NCI-H226 (cell line): ENCODE results near the gene KLC1.

Source experiments
- DNase-seq: peaks from one replicate; pipeline ENCODE4 v3.0.0-alpha.2; 2015

Gene KLC1

DNA sequence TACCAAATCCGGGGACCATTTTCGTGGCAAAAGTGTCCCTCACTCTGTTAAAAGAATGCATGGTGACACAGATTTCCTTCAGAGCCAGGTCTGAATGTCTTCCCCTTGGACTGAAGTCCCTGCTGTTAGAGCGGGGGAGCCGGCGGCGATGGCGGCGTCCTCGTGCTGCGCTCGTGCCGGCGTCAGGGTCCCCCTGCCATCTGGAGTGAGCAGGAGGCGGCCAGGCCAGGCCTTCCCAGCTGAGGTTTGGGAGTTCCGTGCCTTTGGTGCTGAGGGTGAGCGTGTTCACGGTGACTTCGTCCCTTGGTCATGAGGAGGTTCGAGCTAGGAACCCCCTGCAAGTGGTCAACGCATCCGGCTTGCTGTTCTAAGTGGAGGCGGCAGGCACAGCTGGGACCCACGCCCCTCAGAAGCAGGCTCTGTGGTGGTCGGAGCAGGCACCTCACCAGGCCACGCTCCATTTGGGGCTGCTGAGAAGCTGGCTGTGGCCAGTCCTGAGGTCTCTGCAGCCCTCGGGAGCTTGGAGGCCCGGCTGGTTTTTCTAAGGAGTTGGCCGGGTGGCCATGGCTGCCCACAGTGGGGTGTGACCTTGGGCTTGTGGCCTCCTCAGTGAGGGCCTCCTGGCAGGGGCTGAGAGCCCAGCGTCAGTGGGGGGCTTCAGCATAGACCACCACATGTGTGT is 96.1 kb downstream of the KLC1 start:
- no peak for DNase-seq

DNA sequence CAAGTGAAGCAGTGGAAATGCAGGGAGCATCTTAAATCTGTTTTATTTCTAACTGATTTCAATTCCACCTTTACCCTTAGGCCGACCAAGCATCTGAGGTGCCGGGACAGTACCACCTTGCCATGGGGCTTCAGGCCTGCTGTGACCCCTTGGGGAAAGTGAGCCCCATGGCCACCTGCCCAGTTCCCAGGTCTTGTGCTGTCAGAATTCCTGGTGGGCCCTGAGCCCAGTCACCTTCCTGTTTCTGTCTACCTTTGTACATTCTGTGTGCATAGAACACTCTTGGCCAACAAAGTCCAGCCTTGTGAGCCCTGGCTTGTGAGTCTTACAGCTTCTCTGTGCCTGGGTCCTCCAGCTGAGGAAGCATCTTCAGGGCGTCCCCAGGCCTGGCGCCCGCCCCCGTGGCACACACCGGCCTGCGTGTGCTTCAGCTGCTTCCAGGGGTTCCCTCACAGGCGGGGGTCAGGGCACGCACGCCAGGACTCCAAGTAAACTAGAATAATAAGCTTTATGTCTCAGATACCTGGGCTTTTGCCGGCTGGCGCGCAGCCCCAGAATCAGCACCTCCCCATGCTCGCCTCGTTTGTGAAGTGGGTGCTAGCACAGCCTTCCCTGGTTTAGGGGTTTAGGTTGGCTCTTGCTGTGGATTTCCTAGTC is 96.9 kb downstream of the KLC1 start:
- DNase-seq = no peak

DNA sequence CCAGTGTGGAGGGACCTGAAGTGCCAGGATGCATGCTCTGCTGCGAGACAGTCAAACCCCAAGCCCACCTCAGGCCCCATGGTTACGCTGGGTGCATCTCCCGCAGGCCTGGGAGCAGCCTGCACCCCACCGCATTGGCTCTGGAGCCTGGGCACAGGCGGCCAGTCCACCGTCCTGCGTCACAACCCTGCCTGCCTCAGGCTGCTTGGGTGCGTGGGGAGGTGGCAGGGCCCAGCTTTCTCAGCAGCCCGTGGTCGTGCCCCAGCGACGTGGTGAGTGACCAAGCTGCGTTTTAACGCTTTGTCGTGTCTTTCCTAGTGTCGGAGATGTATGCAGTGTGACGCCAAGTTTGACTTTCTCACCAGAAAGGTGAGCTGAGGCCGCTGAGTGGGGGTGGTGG is 97.5 kb downstream of the KLC1 start:
- DNase-seq = no peak

DNA sequence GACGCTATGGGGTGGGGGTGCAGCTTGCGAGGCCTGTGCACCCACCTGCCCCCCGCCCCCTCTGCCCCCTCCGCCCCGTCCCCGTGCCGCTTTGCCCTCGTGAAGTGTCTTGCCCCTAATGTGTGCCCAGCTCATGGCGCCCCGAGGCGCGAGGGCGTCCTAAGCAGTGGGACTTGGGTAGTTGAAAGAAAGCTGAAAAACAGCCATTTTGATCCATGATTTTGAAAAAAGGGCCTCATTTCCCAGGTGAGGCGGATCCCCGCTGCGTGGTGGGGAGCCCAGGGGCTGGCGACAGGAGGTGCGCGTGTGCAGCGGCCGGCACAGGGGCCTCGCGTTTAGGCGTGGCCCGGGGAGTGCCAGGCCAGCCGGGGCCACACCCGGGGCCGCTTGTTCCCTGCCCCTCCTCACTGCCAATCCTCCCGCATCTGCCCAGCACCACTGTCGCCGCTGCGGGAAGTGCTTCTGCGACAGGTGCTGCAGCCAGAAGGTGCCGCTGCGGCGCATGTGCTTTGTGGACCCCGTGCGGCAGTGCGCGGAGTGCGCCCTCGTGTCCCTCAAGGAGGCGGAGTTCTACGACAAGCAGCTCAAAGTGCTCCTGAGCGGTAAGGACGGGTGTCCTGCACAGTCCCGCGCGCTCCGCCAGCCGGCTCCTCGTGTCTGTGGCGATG is 98.4 kb downstream of the KLC1 start:
- DNase-seq = no peak

DNA sequence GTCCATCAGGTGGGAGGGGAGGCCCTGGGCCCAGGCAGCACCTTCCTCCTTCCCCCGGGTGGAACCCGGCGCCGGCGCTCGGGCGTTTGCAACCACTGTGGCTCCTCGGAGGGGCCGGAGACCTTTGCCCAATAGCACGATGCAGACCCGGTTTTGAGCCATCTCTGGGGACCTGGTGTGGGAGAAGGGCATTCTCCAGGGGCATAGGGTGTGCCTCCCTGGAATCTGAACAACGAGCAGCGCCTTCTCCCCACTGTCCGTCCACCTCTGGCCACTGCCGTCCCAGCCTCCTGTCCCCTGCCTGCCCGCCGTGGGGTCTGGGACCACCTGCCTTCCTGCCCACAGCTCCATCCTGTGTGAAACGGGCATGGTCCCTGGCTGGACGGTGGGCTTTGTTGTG is 99.1 kb downstream of the KLC1 start:
- no peak for DNase-seq

DNA sequence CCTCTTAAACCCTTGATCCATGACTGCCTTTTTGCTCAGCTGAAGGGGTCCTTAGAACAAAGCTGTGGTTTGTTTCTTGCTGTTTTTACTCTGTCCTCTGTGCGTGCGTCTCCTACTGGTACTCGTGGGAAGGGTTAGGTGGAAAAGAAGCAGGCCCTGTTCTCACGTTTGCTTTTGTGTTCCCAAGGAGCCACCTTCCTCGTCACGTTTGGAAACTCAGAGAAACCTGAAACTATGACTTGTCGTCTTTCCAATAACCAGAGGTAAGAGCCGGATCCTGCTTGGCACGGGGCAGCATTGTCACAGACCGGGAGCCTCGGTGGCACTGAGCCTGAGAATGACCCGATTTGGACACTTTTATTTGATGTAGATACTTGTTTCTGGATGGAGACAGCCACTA is 99.7 kb downstream of the KLC1 start:
- no peak for DNase-seq

DNA sequence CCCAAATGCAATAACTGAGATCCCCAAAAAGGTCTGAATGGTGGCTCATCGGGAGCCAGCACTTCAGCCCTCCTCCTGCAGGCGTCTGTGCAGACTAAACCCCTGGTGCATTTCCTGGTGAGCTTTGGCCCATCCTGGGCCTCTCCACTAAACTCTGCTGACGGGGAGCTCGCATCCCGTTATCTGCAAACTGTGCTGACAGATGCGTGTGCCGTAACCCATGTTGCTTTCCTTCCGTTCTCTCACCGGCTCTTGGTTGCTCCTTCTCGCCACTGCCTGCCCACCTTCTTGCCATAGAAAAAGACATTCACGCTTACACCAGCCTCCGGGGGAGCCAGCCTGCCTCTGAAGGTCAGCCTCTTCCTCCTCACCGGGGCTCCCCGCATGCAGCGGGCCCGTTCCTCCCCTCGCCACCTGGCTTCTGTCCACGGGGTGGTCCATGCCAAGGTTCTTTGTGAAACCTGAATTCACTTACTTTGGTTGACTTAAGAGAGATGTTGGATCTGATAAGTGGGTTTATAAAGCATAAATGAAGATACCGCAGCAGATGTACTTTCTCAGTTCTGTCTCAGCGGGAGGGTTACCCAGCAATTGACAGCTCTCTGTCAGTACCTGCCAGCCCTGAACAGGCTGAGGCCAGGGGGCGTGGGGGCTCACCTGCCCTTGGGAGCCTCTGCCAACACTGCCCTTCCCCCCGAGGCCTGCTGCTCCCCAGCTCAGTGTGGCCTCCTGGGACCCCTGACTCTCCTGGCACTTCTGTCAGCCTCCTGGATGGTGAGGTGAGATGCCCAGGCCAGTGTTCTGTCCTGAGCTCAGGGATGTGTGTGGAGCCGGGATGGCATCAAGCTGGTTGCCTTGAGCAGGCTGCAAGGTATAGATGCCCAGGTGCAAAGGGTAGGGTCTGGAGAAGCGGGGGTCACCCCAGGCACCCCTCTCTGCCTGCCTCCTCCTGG is 100.8 kb downstream of the KLC1 start:
- DNase-seq = no peak

DNA sequence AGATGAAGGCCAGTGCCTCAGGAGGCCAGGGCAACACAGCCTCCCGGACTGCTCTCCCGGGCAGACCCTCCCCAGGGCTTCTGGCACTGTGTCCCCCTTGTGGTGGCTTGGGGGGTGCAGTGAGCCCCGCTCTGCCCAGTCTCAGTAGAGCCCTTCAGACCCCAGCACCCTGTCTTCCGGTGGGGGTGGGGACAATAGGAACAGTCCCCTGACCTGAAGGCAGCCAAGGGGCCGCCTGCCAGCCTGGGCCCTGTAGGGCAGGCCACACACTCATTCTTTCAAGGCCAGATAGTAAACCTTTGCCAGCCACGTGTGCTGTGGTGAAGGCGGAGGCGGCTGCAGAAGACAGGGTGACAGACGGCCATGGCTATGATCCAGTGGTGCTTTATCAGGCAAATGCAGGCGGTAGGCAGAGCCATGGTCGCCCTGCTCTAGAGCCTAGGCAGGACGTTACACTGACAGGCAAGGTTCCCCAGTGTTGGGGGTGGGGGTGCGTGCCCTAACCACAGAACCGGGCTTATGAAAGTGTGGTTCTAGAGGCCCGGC is 101.6 kb downstream of the KLC1 start:
- DNase-seq = no peak

DNA sequence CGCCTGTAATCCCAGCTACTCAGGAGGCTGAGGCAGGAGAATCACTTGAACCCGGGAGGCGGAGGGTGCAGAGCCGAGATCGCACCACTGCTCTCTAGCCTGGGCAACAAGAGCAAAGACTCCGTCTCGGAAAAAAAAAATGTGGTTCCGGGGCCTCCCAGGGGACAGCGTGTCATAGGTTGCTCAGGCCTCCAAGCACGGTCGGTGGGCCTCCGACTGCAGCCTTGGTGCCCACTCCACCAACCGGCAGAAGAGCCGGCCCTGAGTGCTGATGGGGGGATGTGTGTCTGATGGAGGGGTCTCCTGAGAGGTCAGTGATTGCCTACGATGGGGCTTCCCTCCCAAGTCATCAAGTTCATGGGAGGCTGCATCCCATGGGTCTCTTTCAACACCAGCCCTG is 102.5 kb downstream of the KLC1 start:
- no peak for DNase-seq

DNA sequence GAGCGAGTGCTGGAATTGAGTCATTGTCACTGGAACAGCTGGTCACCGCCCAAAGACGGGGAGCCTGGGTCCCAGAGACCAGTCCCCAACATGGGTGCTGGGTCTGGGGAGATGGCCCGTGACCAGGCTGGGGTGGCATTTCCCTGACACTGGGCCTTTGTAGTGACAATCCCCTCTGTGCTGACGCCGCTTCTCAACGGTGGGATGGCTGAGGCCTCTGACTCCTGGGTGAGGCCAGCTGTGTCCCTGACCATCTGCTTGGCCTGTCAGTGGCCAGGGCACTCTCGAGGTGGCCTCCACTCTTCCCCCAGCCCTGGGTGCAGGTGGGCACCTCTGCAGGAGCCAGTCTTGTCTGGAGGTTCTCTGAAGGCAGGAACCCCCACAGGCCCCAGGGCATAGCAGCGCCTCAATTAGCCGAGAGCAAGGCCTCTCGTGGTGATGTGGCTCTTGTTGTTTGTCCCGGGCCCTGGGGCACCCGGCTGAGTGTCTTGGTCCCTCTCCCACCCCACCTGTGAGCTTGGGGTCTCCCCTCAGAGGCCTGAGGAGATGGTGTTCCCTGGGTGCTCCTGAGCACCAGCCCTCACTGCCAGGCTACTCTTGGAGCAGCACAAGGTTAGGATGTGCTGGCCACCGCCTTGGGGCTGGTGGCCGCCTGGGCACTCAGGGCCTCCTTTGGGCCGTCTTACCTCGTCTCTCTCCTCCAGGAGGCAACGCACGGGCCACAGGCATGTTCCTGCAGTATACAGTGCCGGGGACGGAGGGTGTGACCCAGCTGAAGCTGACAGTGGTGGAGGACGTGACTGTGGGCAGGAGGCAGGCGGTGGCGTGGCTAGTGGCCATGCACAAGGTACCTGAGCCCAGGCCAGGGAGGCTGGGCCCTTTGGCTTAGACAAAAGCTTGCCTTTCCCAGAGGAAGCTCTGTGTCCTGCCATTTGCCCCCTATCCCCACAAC is 103.2 kb downstream of the KLC1 start:
- no peak for DNase-seq

DNA sequence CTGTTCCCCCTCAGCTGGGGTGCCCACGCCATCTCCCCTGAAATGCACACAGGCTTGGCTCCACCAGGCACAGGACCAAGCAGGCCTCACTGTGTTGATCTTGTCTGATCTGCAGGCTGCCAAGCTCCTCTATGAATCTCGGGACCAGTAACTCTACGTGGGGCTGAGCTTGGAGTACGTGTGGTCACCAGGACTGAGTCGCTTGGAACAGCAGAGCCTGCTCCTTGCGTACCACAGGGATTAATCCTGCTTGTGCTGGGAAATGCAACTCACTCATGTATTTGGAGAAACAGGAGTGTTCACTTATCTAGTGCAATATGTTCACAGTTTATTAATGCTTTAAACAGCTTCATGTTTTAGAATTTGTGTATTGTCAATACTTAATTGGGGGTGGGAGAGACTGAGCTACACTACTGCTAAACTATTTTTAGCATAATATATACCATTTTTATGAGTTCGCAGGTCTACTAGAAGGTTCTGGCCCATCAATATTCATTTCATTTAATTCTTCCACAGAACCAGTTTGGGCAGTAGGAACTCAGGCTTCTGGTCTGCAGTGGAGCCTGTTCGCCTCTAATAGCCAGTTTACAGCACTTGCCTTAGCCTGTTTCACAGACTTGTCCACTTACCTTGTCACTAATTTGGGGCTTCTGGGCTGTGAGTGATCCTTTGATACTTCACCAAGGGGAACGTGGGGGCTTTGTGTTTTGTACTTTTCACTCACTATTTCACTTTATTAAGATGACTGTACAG is 104.0 kb downstream of the KLC1 start:
- no peak for DNase-seq

DNA sequence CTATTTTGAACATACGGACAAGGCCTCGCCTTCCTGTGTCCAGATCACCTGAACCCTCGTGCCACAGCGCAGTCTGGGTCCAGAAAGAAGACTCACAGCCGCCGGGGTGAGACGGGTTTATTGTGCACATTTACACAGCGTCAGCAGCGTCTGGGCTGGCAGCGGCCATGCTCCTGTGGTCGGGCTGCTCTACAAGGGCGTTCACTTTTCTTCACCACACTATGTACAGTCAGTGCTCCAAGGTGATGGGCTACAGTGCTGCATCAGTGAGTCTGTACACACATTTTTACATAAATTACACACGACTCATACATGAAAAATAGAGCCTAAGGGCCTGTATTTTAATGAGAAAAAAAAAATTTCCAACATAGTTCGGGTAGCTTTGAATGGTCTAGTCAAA is 104.6 kb downstream of the KLC1 start:
- no peak for DNase-seq

DNA sequence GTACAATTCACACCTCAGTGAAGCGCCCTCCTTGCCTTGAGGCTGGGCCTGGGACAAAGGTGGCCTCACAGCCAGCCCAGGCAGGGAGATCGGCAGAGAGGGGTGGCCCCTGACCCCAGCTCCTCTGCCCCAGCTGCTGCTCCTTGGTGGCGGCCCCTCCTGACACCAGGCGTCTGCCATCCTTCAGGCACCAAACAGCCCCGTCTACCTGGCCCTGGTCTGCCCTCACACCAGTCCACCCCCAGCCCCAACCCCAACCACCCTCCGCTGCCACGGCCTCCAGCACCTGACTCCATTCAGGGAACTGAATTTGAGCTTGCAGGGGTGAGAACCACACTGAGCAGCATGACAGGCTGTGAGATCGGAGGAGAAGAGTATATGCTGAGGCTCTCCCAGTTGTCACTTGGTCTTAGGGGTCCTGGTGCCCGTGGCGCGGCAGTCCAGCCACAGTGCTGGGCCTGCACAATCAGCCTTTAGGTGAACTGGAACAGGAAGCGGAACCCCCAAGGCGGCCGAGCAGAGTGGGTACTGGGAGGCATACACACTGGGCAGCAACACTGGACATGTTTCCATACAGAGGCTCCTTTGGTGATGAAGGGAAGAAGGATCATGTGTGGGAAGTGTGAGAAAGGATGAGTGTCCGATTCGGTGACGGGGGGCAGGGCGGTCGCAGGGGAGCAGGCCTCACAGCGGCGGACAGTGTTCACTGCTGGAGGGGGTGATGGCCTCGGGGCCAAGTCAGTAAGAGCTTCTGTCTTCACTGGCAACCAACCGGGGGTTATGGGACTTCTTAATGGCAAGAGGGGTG is 105.3 kb downstream of the KLC1 start:
- DNase-seq = no peak

DNA sequence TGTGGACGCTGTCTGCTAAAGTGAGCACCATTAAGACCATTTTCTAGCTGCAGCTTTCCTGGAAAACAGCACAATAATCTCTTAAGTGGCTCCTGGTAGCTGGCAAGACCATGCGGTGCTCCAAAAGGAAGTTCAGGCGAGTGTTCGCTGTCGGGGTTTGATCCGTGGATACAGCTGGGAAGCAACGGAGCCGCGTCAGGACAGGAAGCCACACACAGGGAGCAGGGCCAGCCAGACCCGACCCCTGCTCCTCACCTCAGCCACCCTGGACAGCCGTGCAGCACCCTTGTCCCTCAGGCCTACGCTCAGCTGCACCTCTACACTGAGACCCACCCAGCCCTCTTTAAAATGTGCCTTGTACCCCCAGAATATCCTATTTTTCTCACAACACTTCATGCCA is 106.0 kb downstream of the KLC1 start:
- DNase-seq = no peak

DNA sequence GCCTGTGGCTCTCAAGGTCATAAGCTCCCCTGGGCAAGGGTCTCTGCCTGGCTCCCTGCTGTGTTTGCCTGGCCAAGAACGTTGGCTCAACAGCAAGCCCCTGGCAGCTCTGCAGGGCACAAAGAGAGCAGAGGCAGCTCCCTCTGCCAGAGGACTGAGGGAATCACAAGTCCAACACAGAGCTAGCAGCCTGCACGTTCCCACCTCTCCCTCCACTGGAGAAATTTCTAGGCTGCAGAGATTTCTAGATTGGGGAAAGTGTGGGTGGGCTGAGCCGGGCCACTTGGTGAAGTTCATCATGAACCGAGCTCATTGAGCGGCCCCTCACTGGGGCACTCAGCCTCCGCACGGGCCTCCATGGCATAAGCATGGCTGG is 106.4 kb downstream of the KLC1 start:
- DNase-seq = no peak

DNA sequence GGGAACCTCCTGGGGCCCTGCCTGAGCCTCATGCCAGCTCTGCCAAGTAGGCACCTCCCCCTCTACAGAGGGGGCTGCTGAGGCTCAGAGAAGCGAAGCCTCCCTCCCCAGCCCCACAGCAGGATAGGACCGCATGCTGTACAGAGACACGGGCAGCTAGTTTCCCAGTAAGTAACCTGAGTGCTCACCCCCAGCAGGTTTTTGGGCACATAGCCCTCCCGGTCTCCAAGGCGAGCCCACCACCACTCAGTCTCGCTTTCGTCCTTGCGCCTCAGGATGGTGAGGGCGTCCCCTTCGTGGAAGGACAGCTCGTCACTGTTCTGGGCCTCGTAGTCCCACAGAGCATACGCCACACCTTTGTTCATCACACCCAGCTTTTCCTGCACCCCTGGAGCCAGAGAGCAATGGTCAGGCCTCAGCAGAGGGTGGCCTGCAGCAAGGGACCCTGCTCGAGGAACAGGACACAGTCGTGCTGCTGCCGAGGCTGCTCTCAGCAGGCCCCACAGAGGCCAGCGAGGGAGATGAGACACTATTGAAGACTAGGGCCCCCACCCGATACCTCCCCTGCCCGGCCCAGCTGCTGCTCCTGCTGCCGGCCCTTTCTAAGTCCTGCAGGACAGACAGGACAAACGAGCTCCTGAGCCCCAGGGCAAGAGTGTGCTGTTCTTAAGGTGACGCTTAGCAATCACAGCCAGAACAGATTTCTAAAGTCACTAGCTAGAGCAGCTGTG is 107.0 kb downstream of the KLC1 start:
- no peak for DNase-seq

DNA sequence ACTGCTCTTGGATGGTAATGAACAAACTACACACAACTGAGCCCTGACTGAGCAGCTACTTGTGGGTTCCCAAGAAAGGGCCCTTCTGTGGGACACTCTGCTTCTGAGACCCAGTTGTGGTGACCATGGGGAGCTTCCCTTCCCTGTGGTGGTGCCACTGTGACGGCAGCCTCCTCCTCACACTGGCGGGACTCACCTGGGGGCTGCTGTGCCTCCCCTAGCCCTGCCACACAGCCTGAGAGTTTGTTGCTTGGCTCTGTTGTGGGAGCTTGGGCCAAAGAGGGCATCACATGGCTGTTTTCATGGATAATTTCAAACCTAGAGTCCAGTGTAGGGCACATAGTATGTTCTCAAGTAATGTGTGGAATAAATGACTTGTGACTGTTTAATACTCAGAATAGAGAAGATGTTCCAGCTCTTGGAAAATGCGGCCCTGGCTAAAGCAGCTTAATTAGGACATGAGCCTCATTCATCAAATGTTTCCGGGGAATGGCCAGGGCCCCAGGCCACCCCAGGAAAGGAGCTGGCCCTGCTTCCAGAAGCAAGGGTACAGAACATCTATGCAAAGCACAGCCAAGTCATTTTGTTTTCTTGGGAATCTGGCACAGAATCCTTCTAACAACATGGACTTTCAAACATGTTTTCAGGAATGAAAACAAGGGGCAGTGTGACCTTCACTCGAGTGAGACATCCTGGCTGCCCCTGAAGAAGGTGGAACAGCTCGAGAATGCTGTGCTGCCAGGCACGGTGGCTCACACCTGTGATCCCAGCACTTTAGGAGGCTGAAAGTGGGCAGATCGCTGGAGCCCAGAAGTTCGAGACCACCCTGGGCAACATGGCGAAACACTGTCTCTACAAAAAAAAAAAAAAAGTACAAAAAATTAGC is 107.8 kb downstream of the KLC1 start:
- DNase-seq = no peak

DNA sequence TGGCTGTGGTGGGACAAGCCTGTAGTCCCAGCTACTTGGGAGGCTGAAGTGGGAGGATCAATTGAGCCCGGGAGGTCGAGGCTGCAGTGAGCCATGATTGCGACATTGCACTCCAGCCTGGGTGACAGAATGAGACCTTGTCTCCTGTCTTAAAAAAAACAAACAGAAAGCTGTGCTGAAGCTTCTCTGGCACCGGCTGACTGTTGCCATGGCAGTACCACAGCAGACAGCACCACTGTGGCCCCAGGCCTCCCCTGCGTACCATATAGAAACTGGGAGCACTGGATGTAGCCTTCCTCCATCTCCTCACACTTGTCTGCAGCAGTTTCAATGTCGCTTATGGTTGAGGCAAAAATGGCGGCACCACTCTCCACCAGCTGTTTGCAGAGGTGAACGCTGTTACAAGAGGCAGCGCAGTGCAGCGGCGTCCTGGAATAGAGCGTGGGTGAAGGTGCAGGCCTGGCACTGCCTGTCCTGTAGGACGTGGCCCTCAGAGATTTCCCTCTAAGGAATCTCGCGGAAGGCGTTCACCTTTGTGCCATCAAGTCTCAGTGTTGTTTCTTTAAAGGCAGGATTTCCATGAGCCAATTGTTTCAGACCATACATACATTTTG is 108.5 kb downstream of the KLC1 start:
- DNase-seq = no peak
